Motor neuron (in vitro differentiated cells): ENCODE data around the gene ZNF710. TPM values are rescaled to one million over a fixed set of nuclear protein-coding genes. Genes with fewer than 3 reads are reported as not detected.

Experiments used
- ATAC-seq, 8 experiments: fragments of 200-7000 bp; cut with Tn5 transposase; replicated peaks in 6 of 8; 2 replicates each; pipeline ENCODE4 v1.8.0; 2021; ENCODE audit warnings: mild to moderate bottlenecking in 8 of 8, moderate library complexity in 8 of 8
- H3K27ac ChIP-seq, 2 donors: fragments of 250-450 bp; sonication (Bioruptor Pico); 2 replicates each; pipeline ENCODE4 v1.9.0; 2021; ENCODE audit warnings: antibody characterized with exemption in 2 of 2, mild to moderate bottlenecking in 2 of 2, moderate library complexity in 1 of 2
- H3K4me1 ChIP-seq, 2 donors: fragments of 250-450 bp; sonication (Bioruptor Pico); replicated peaks in 1 of 2; 2 replicates each; pipeline ENCODE4 v1.6.1; 2021; ENCODE audit warnings: antibody characterized with exemption in 2 of 2, mild to moderate bottlenecking in 2 of 2, moderate library complexity in 1 of 2
- H3K4me3 ChIP-seq, 5 donors: fragments of 250-450 bp; sonication (Bioruptor Pico); 2 replicates each; pipeline ENCODE4 v1.9.0; 2021; ENCODE audit warnings: antibody characterized with exemption in 5 of 5, mild to moderate bottlenecking in 5 of 5, moderate library complexity in 4 of 5
- WGBS, 10 experiments: fragments of 450-650 bp; shearing (Covaris generic); methylation state at CpG; one replicate each; pipeline ENCODE4 v1.0.0; 2022; 5-methylcytosine and 5-hydroxymethylcytosine counted together
- in situ Hi-C, 9 experiments: fragments of 400-800 bp; cut with MboI; loops; one replicate each; pipeline ENCODE4 v1.15.0; 2021; ENCODE audit warnings: low sequenced_read_pairs in 9 of 9, low pct_unique_long_range_greater_than_20kb in 2 of 9; ENCODE audit not compliant: unreplicated experiment in 9 of 9
- total RNA-seq, 8 experiments: library from RNA; unstranded; fragments of 300-600 nt; gene quantifications; 2 replicates each; pipeline versions ENCODE4 v1.2.3 to v1.2.4, GENCODE V29; 2022

ZNF710 gene
- total RNA-seq, 8 experiments from 2014 or later = 4.6 to 23.0 (median 11.5) TPM

GRCh38 chr15:90015294-90015693 is 14.2 kb downstream of the ZNF710 start:
- ATAC-seq = no peak
- WGBS, 10 experiments = 50 to 100% (median 90%) methylated on average over 1 to 6 of the region's 6 CpGs; no CpG with 5 or more reads in 1 of the 10 experiments
- H3K27ac ChIP-seq = no peak overlapping the region
- H3K4me1 ChIP-seq = peaks cover 0 to under 1% of the 10 kb centered on the region in 2 donors
- in situ Hi-C loops = no loop called here
- no peak overlapping the region for H3K4me3 ChIP-seq

GRCh38 chr15:90015749-90016148 is 14.6 kb downstream of the ZNF710 start:
- Histone ChIP-seq H3K27ac (no peak overlapping the region), H3K4me3 (no peak overlapping the region), H3K4me1 (peaks cover 0 to 3% of the 10 kb centered on the region in 2 donors)
- no peak for ATAC-seq
- WGBS, 10 experiments = 80 to 100% (median 96%) methylated on average over 1 to 6 of the region's 8 CpGs; no CpG with 5 or more reads in 3 of the 10 experiments
- in situ Hi-C loops = no loop called here

- Histone ChIP-seq H3K4me3 (no peak overlapping the region), H3K4me1 (peaks cover 0 to 3% of the 10 kb centered on the region in 2 donors), H3K27ac (no peak overlapping the region)
- in situ Hi-C loops = no loop called here
- 20 to 100% (median 71%) methylated on average over 1 to 4 of the region's 4 CpGs; no CpG with 5 or more reads in 1 of the 10 experiments for WGBS, 10 experiments
- ATAC-seq = no peak
Observed at GRCh38 chr15:90016721-90017120, 15.6 kb downstream of the ZNF710 start.

- no peak overlapping the region for H3K27ac ChIP-seq
- in situ Hi-C loops = no loop called here
- peaks cover 0 to 3% of the 10 kb centered on the region in 2 donors for H3K4me1 ChIP-seq
- ATAC-seq = no peak
- WGBS, 10 experiments = 87 to 100% (median 96%) methylated on average over 2 to 10 of the region's 17 CpGs
- no peak overlapping the region for H3K4me3 ChIP-seq
Observed at GRCh38 chr15:90018216-90018831, 17.2 kb downstream of the ZNF710 start.

- 82 to 100% (median 100%) methylated on average over 1 to 5 of the region's 8 CpGs; no CpG with 5 or more reads in 4 of the 10 experiments for WGBS, 10 experiments
- ATAC-seq = no peak
- in situ Hi-C loops = no loop called here
- Histone ChIP-seq H3K4me3 (no peak overlapping the region), H3K27ac (no peak overlapping the region), H3K4me1 (peaks cover 0 to 3% of the 10 kb centered on the region in 2 donors)
Observed at GRCh38 chr15:90019611-90020010, 18.5 kb downstream of the ZNF710 start.

- peaks cover 0 to 3% of the 10 kb centered on the region in 2 donors for H3K4me1 ChIP-seq
- no peak for ATAC-seq
- in situ Hi-C loops = no loop called here
- 40 to 100% (median 80%) methylated on average over 1 to 6 of the region's 18 CpGs; no CpG with 5 or more reads in 5 of the 10 experiments for WGBS, 10 experiments
- no peak overlapping the region for H3K4me3 ChIP-seq
- H3K27ac ChIP-seq = no peak overlapping the region
Observed at GRCh38 chr15:90020021-90020735, 19.1 kb downstream of the ZNF710 start.

- ATAC-seq = no peak
- Histone ChIP-seq H3K27ac (no peak overlapping the region), H3K4me1 (peaks cover 0 to 3% of the 10 kb centered on the region in 2 donors), H3K4me3 (no peak overlapping the region)
- in situ Hi-C loops = no loop called here
- 20 to 100% (median 86%) methylated on average over 1 to 6 of the region's 10 CpGs; no CpG with 5 or more reads in 6 of the 10 experiments for WGBS, 10 experiments
Observed at GRCh38 chr15:90020936-90021507, 19.9 kb downstream of the ZNF710 start.

- WGBS, 10 experiments = 64 to 100% (median 95%) methylated on average over 1 to 5 of the region's 6 CpGs; no CpG with 5 or more reads in 1 of the 10 experiments
- in situ Hi-C loops = no loop called here
- Histone ChIP-seq H3K4me3 (no peak overlapping the region), H3K27ac (no peak overlapping the region), H3K4me1 (peaks cover 0 to 3% of the 10 kb centered on the region in 2 donors)
- ATAC-seq = no peak
Observed at GRCh38 chr15:90022345-90022744, 21.2 kb downstream of the ZNF710 start.

GRCh38 chr15:90022905-90023700 is 22.0 kb downstream of the ZNF710 start:
- H3K4me3 ChIP-seq = no peak overlapping the region
- in situ Hi-C loops = no loop called here
- no peak for ATAC-seq
- H3K4me1 ChIP-seq = peaks cover 0 to 3% of the 10 kb centered on the region in 2 donors
- WGBS, 10 experiments = 63 to 100% (median 100%) methylated on average over 1 to 5 of the region's 6 CpGs; no CpG with 5 or more reads in 1 of the 10 experiments
- H3K27ac ChIP-seq = no peak overlapping the region

- 100% methylated on average over 1 of the region's 4 CpGs; no CpG with 5 or more reads in 9 of the 10 experiments for WGBS, 10 experiments
- in situ Hi-C loops = no loop called here
- Histone ChIP-seq H3K4me1 (peaks cover 0 to 3% of the 10 kb centered on the region in 2 donors), H3K4me3 (no peak overlapping the region), H3K27ac (no peak overlapping the region)
- no peak for ATAC-seq
Observed at GRCh38 chr15:90024406-90024805, 23.3 kb downstream of the ZNF710 start.

- H3K4me3 ChIP-seq = no peak overlapping the region
- ATAC-seq = peak in 1 of 8 experiments; percentile 30
- in situ Hi-C loops = no loop called here
- H3K27ac ChIP-seq = no peak overlapping the region
- peaks cover 0 to under 1% of the 10 kb centered on the region in 2 donors for H3K4me1 ChIP-seq
- WGBS, 10 experiments = 65 to 100% (median 87%) methylated on average over 1 to 2 of the region's 2 CpGs; no CpG with 5 or more reads in 1 of the 10 experiments
Observed at GRCh38 chr15:90025489-90026033, 24.4 kb downstream of the ZNF710 start.

- H3K4me1 ChIP-seq = peaks cover 0 to 4% of the 10 kb centered on the region in 2 donors
- no peak for ATAC-seq
- in situ Hi-C loops = no loop called here
- WGBS, 10 experiments = 66 to 100% (median 97%) methylated on average over 2 to 5 of the region's 5 CpGs; no CpG with 5 or more reads in 1 of the 10 experiments
- no peak overlapping the region for H3K27ac ChIP-seq
- H3K4me3 ChIP-seq = no peak overlapping the region
Observed at GRCh38 chr15:90028376-90028944, 27.3 kb downstream of the ZNF710 start.
